H1 (cell line): ENCODE measurements around the gene KCTD11. TPM values are rescaled to one million over a fixed set of nuclear protein-coding genes. Genes with fewer than 3 reads are reported as not detected.

ENCODE experiments used
- CTCF ChIA-PET: fragments of 300-600 bp; sonication (Branson Sonifier 250); formaldehyde crosslinking; loops from one replicate; lab custom pipeline; 2021; ENCODE audit not compliant: partially characterized antibody; lab: Charles Lee
- POLR2A ChIA-PET: fragments of 300-600 bp; sonication (Branson Sonifier 250); formaldehyde crosslinking; loops from one replicate; lab custom pipeline; 2021; ENCODE audit warnings: inconsistent platforms; ENCODE audit not compliant: partially characterized antibody; lab: Charles Lee
- DNase-seq, 2 experiments: peaks; one replicate each; pipeline versions ENCODE4 v3.0.0 to v3.0.0-alpha.2; 2010 to 2022; ENCODE audit warnings: low spot score in 2 of 2, low read depth in 1 of 2, mixed read lengths in 1 of 2
- FAIRE-seq: peaks from 2 replicates; lab custom pipeline; 2011; peaks lifted over from hg19 to GRCh38; lab: Jason Lieb, UNC
- H2AFZ ChIP-seq: 2 replicates; pipeline ENCODE4 v1.8.1; 2012; ENCODE audit warnings: low read length, inconsistent platforms
- H2AK5ac ChIP-seq: 2 replicates; pipeline ENCODE4 v1.6.1; 2013; ENCODE audit warnings: low read depth, low read length
- H2BK120ac ChIP-seq: replicated peaks from 2 replicates; pipeline ENCODE3; 2013; ENCODE audit warnings: low read depth, low read length, inconsistent platforms
- H2BK12ac ChIP-seq: 2 replicates; pipeline ENCODE4 v1.6.1; 2013; ENCODE audit warnings: low read depth, low read length
- H2BK15ac ChIP-seq: 2 replicates; pipeline ENCODE4 v1.6.1; 2013; ENCODE audit warnings: low read length
- H2BK20ac ChIP-seq: 2 replicates; pipeline ENCODE4 v1.6.1; 2013; ENCODE audit warnings: low read length
- H2BK5ac ChIP-seq: 2 replicates; pipeline ENCODE4 v1.6.1; 2013; ENCODE audit warnings: low read depth, low read length
- H3K14ac ChIP-seq: 2 replicates; pipeline ENCODE4 v1.6.1; 2013; ENCODE audit warnings: inconsistent platforms; ENCODE audit not compliant: insufficient read length
- H3K18ac ChIP-seq: 2 replicates; pipeline ENCODE4 v1.6.1; 2013; ENCODE audit warnings: low read length; ENCODE audit errors: extremely low read depth
- H3K23ac ChIP-seq: 2 replicates; pipeline ENCODE4 v1.6.1; 2013; ENCODE audit warnings: inconsistent platforms; ENCODE audit not compliant: insufficient read length
- H3K23me2 ChIP-seq: 2 replicates; pipeline ENCODE4 v1.6.1; 2013; ENCODE audit warnings: low read depth, low read length
- H3K27ac ChIP-seq: 2 replicates; pipeline ENCODE4 v1.6.1; 2011; ENCODE audit warnings: low read depth, low read length, inconsistent platforms
- H3K27me3 ChIP-seq, 4 experiments: replicated peaks in 1 of 4; 1 replicate in 1 of 4; 2 replicates in 3 of 4; pipeline versions ENCODE4 v1.6.1 to v1.8.1; 2011 to 2013; ENCODE audit warnings: low read length in 3 of 4, mild to moderate bottlenecking in 3 of 4, inconsistent platforms in 2 of 4, mixed read lengths in 2 of 4, moderate library complexity in 1 of 4; ENCODE audit not compliant: control insufficient read depth in 3 of 4, insufficient read depth in 3 of 4; ENCODE audit errors: extremely low read depth in 1 of 4
- H3K36me3 ChIP-seq, 4 experiments: 2 replicates each; pipeline versions ENCODE4 v1.6.1 to v1.8.1; 2011 to 2013; ENCODE audit warnings: mild to moderate bottlenecking in 4 of 4, low read length in 3 of 4, moderate library complexity in 2 of 4, control low read depth in 1 of 4, inconsistent platforms in 1 of 4; ENCODE audit not compliant: insufficient read depth in 4 of 4, control insufficient read depth in 2 of 4
- H3K4ac ChIP-seq: replicated peaks from 2 replicates; pipeline ENCODE3; 2013; ENCODE audit warnings: low read length, low read depth, mixed read lengths, inconsistent platforms; ENCODE audit not compliant: insufficient read length
- H3K4me1 ChIP-seq, 4 experiments: replicated peaks in 1 of 4; 1 replicate in 1 of 4; 2 replicates in 3 of 4; pipeline versions ENCODE4 v1.6.1 to v1.8.1; 2011 to 2013; ENCODE audit warnings: low read length in 3 of 4, inconsistent platforms in 2 of 4, mixed read lengths in 1 of 4; ENCODE audit not compliant: insufficient read depth in 4 of 4, control insufficient read depth in 3 of 4
- H3K4me2 ChIP-seq, 2 experiments: 2 replicates each; pipeline versions ENCODE4 v1.6.1 to v1.8.1; 2011 to 2013; ENCODE audit warnings: low read depth in 2 of 2, low read length in 2 of 2, control low read depth in 1 of 2, inconsistent platforms in 1 of 2, mild to moderate bottlenecking in 1 of 2; ENCODE audit not compliant: insufficient read depth in 1 of 2
- H3K4me3 ChIP-seq, 4 experiments: fragments of 200-600, 300-600 bp in 1 of 4; sonication (generic), shearing (Covaris generic), sonication (Bioruptor Twin) in 1 of 4; 2 replicates each; pipeline versions ENCODE4 v1.5.1 to v1.8.1; 2011 to 2016; ENCODE audit warnings: low read length in 4 of 4, low read depth in 3 of 4, control low read depth in 2 of 4, inconsistent platforms in 2 of 4, mild to moderate bottlenecking in 2 of 4, mixed read lengths in 1 of 4, moderate library complexity in 1 of 4; ENCODE audit not compliant: insufficient read depth in 2 of 4; ENCODE audit errors: extremely low read depth in 1 of 4
- H3K56ac ChIP-seq: replicated peaks from 2 replicates; pipeline ENCODE3; 2013; ENCODE audit warnings: low read depth, mild to moderate bottlenecking, mixed read lengths, low read length, inconsistent platforms; ENCODE audit not compliant: insufficient read length
- H3K79me1 ChIP-seq: 2 replicates; pipeline ENCODE4 v1.6.1; 2013; ENCODE audit warnings: low read depth, low read length, control low read depth
- H3K79me2 ChIP-seq, 2 experiments: 2 replicates each; pipeline versions ENCODE4 v1.6.1 to v1.8.1; 2012 to 2013; ENCODE audit warnings: low read length in 2 of 2, mild to moderate bottlenecking in 2 of 2, inconsistent platforms in 1 of 2; ENCODE audit not compliant: insufficient read depth in 2 of 2, control insufficient read depth in 1 of 2
- H3K9ac ChIP-seq, 4 experiments: replicated peaks in 1 of 4; 1 replicate in 1 of 4; 2 replicates in 3 of 4; pipeline versions ENCODE4 v1.6.1 to v1.8.1; 2011 to 2013; ENCODE audit warnings: low read depth in 3 of 4, low read length in 3 of 4, control low read depth in 2 of 4, mild to moderate bottlenecking in 2 of 4, moderate library complexity in 2 of 4, inconsistent platforms in 1 of 4; ENCODE audit errors: extremely low read depth in 1 of 4
- H3K9me3 ChIP-seq, 2 experiments: 2 replicates each; pipeline versions ENCODE4 v1.6.1 to v1.8.1; 2012 to 2013; ENCODE audit warnings: mild to moderate bottlenecking in 2 of 2, moderate library complexity in 2 of 2, control low read depth in 1 of 2, inconsistent platforms in 1 of 2, low read depth in 1 of 2, low read length in 1 of 2, mixed read lengths in 1 of 2; ENCODE audit not compliant: insufficient read depth in 2 of 2
- H4K20me1 ChIP-seq, 2 experiments: replicated peaks in 1 of 2; 2 replicates each; pipeline versions ENCODE3 to v1.8.1; 2011 to 2013; ENCODE audit warnings: inconsistent platforms in 2 of 2, low read length in 2 of 2, mild to moderate bottlenecking in 1 of 2; ENCODE audit not compliant: insufficient read depth in 2 of 2, control insufficient read depth in 1 of 2
- H4K5ac ChIP-seq: 2 replicates; pipeline ENCODE4 v1.6.1; 2013; ENCODE audit warnings: low read length, low read depth, mixed read lengths, inconsistent platforms; ENCODE audit not compliant: insufficient read length
- H4K8ac ChIP-seq: 2 replicates; pipeline ENCODE4 v1.8.0; 2013; ENCODE audit warnings: mild to moderate bottlenecking, moderate library complexity, low read length, inconsistent platforms; ENCODE audit not compliant: insufficient read depth; ENCODE audit errors: extremely low read depth
- H4K91ac ChIP-seq: replicated peaks from 2 replicates; pipeline ENCODE3; 2013; ENCODE audit warnings: low read length, mixed read lengths, inconsistent platforms; ENCODE audit not compliant: insufficient read length
- ASH2L ChIP-seq: fragments of 200-600, 300-600 bp; sonication (generic); IDR thresholded peaks from one replicate; pipeline ENCODE4 v1.7.1; 2017; ENCODE audit warnings: low read length
- BACH1 ChIP-seq: IDR thresholded peaks from 2 replicates; pipeline ENCODE4 v1.6.1; 2012; ENCODE audit warnings: low read length, improper control_type of control experiment
- BCL11A ChIP-seq, 2 experiments: IDR thresholded peaks; one replicate each; pipeline ENCODE4 v1.6.1; 2011; ENCODE audit warnings: low read depth in 2 of 2, low read length in 2 of 2, mild to moderate bottlenecking in 2 of 2
- CHD2 ChIP-seq: IDR thresholded peaks from 2 replicates; pipeline ENCODE4 v1.6.1; 2012; ENCODE audit warnings: low read length, improper control_type of control experiment
- FOSL1 ChIP-seq: IDR thresholded peaks from 2 replicates; pipeline ENCODE4 v1.6.1; 2011; ENCODE audit warnings: mild to moderate bottlenecking, low read depth, low read length, moderate library complexity; ENCODE audit not compliant: insufficient read depth
- HDAC2 ChIP-seq, 2 experiments: fragments of 300-600 bp in 1 of 2; sonication (generic) in 1 of 2; IDR thresholded peaks; 2 replicates each; pipeline ENCODE4 v1.6.1; 2011 to 2012; ENCODE audit warnings: low read depth in 2 of 2, low read length in 2 of 2, mild to moderate bottlenecking in 2 of 2, moderate library complexity in 2 of 2, borderline replicate concordance in 1 of 2, inconsistent platforms in 1 of 2
- JUN ChIP-seq: IDR thresholded peaks from 2 replicates; pipeline ENCODE4 v1.6.1; 2011; ENCODE audit warnings: low read depth, mild to moderate bottlenecking, improper control_type of control experiment, low read length
- MAFK ChIP-seq: IDR thresholded peaks from 2 replicates; pipeline ENCODE4 v1.6.1; 2012; ENCODE audit warnings: low read depth, mild to moderate bottlenecking, improper control_type of control experiment, low read length
- NRF1 ChIP-seq: IDR thresholded peaks from 2 replicates; pipeline ENCODE4 v1.6.1; 2011; ENCODE audit warnings: mild to moderate bottlenecking, low read depth, low read length, improper control_type of control experiment
- POLR2A ChIP-seq, 2 experiments: IDR thresholded peaks; 1 replicate in 1 of 2; 2 replicates in 1 of 2; pipeline ENCODE4 v1.6.1; 2011; ENCODE audit warnings: low read depth in 2 of 2, low read length in 2 of 2, mild to moderate bottlenecking in 2 of 2; ENCODE audit errors: control extremely low read depth in 1 of 2
- RBBP5 ChIP-seq: IDR thresholded peaks from 2 replicates; pipeline ENCODE4 v1.7.1; 2012; ENCODE audit warnings: low read depth, mild to moderate bottlenecking, inconsistent platforms, low read length, moderate library complexity, borderline replicate concordance
- SIX5 ChIP-seq: IDR thresholded peaks from 2 replicates; pipeline ENCODE4 v1.6.1; 2011; ENCODE audit warnings: mild to moderate bottlenecking, low read depth, low read length
- SRF ChIP-seq: IDR thresholded peaks from 2 replicates; pipeline ENCODE4 v1.6.1; 2011; ENCODE audit warnings: mild to moderate bottlenecking, low read depth, low read length, moderate library complexity
- SUZ12 ChIP-seq: fragments of 200-600 bp; sonication (generic); IDR thresholded peaks from 2 replicates; pipeline ENCODE4 v1.6.1; 2012; ENCODE audit warnings: mild to moderate bottlenecking, inconsistent platforms, low read length, moderate library complexity, mixed read lengths
- WGBS, 2 experiments: shearing (Covaris generic) in 1 of 2; methylation state at CpG; one replicate each; pipeline versions ENCODE4 v1.1.6 to v1.1.7; 2013 to 2015; ENCODE audit warnings: low lambda C conversion rate in 2 of 2, mixed read lengths in 2 of 2, inconsistent platforms in 1 of 2, low coverage in 1 of 2, missing lambda C conversion rate in 1 of 2; ENCODE audit not compliant: insufficient replicate concordance in 2 of 2, insufficient coverage in 1 of 2, insufficient read length in 1 of 2; ENCODE audit errors: extremely low coverage in 1 of 2, missing lambda C conversion rate in 1 of 2; 5-methylcytosine and 5-hydroxymethylcytosine counted together
- polyA plus RNA-seq, 7 experiments: library from polyadenylated mRNA; depleted of rRNA in 3 of 7; stranded (reverse) in 5 of 7; unstranded in 2 of 7; fragments of >200 nt in 5 of 7; fragments of 200-250 nt in 2 of 7; gene quantifications; 1 replicate in 5 of 7; 2 replicates in 1 of 7; 4 replicates in 1 of 7; pipeline versions ENCODE4 v1.2.1 to v1.2.3, GENCODE V29; 2011 to 2013; ENCODE audit warnings: missing spikeins in 2 of 7, mixed read lengths in 2 of 7
- total RNA-seq: library from RNA; stranded (reverse); fragmentation: NEBNext Ultra II Directional; extraction: Animal tissue kit (Norgen Biotek cat#: 25700); gene quantifications from 2 replicates; pipeline ENCODE4 v1.2.1, GENCODE V29; 2021
- TF ChIP-seq, protein P1 (sequence below): IDR thresholded peaks from 2 replicates; pipeline ENCODE4 v1.6.1; 2012; ENCODE audit warnings: inconsistent platforms

Gene KCTD11
- total and polyA plus RNA-seq, 2 of the 8 experiments (the other 6 are each of a cell fraction or from before 2014, with no cell fraction given): 8.6 to 9.2 TPM

DNA sequence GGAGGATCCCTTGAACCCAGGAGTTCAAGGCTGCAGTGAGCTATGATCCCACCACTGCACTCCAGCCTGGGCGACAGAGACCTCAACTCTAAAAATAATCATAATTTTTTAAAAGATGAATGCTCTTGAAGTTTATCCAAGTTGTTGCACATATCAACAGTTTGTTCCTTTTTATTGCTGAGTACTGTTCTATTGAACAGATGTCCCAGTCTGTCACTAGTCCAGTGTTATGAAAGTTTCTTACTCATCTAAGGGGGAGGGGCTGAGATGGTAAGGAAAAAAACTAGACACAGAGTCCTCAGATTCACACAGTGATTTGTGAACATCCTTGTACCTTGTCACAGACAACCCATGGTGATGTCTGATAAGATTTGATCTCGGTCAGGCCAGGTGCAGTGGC, 11.8 kb upstream of the KCTD11 start:
- no peak overlapping the region for H2BK5ac ChIP-seq
- H3K9me3 ChIP-seq: no peaks in the 10 kb centered on the region
- no peak overlapping the region for H2AK5ac ChIP-seq
- no peaks in the 10 kb centered on the region for H4K20me1 ChIP-seq
- H4K5ac ChIP-seq: no peak overlapping the region
- no peak overlapping the region for H3K14ac ChIP-seq
- no peaks in the 10 kb centered on the region for H3K79me2 ChIP-seq
- DNase-seq (no peak), FAIRE-seq (no peak)
- no peak overlapping the region for H2BK20ac ChIP-seq
- H2BK120ac ChIP-seq: no peak overlapping the region
- no peak overlapping the region for H4K8ac ChIP-seq
- no peaks in the 10 kb centered on the region; the same call in 1 of the 2 replicates for H3K23me2 ChIP-seq
- ChIA-PET POLR2A (interaction anchor here (1.5 to 6.9 kb wide), 3 partner anchors 13 to 31 kb away, joined by 7 to 93 read pairs (median 40); partner anchors contain the start of genes GPS2 and NEURL4), CTCF (interaction anchor here (1.8 to 14.1 kb wide), 2 partner anchors 9 to 13 kb away, joined by 5 to 167 read pairs; partner anchors contain the start of gene NEURL4)
- no peaks in the 10 kb centered on the region; a peak in 1 of 8 replicates for H3K36me3 ChIP-seq
- H3K9ac ChIP-seq: no peak overlapping the region
- H2AFZ ChIP-seq: no peak overlapping the region
- no peak overlapping the region for H3K27ac ChIP-seq
- no peak overlapping the region for H4K91ac ChIP-seq
- no peak overlapping the region for H3K4me2 ChIP-seq
- H3K79me1 ChIP-seq: no peaks in the 10 kb centered on the region
- H2BK12ac ChIP-seq: no peak overlapping the region
- no peak overlapping the region for H3K23ac ChIP-seq
- H3K18ac ChIP-seq: no peak overlapping the region
- H3K4me3 ChIP-seq: no peak overlapping the region
- 97% methylated on average over 2 of the region's 2 CpGs; no CpG with 5 or more reads in 1 of the 2 experiments for WGBS, 2 experiments
- H3K27me3 ChIP-seq: no peaks in the 10 kb centered on the region
- no peak overlapping the region for H2BK15ac ChIP-seq
- peaks cover 3 to 13% (median 11%) of the 10 kb centered on the region in 4 experiments for H3K4me1 ChIP-seq
- no peak overlapping the region for H3K56ac ChIP-seq
- no peak overlapping the region for H3K4ac ChIP-seq
- TF ChIP-seq RBBP5 (no peak), FOSL1 (no peak), JUN (no peak), HDAC2 (IDR thresholded peaks at IDR 0.05; ENCODE audit: borderline replicate concordance in 1 of 2, low read depth in 2 of 2, low read length in 2 of 2) (no peak), BCL11A (IDR thresholded peaks at IDR 0.05; ENCODE audit: low read depth in 2 of 2, low read length in 2 of 2) (no peak), SUZ12 (no peak), SIX5 (no peak), CHD2 (no peak), POLR2A (IDR thresholded peaks at IDR 0.05; ENCODE audit: control extremely low read depth in 1 of 2, low read depth in 2 of 2, low read length in 2 of 2) (no peak), SRF (no peak), BACH1 (no peak), MAFK (no peak), NRF1 (no peak), ASH2L (no peak)
- TF ChIP-seq, protein P1, sequence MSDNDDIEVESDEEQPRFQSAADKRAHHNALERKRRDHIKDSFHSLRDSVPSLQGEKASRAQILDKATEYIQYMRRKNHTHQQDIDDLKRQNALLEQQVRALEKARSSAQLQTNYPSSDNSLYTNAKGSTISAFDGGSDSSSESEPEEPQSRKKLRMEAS: no peak
